ENCODE measurements around the gene FAM83F.

The FAM83F gene

GRCh38 chr22:39979048-39979447 lies 15.7 kb upstream of the FAM83F start:
- H3K9me2 ChIP-seq (replicated peaks; ENCODE audit: insufficient read depth, low read length): no peaks in the 10 kb centered on the region
- H3K27ac ChIP-seq (ENCODE audit: low read depth, low read length): no peak overlapping the region
- no peaks in the 10 kb centered on the region for H3K36me3 ChIP-seq (ENCODE audit: low read length)
- no peaks in the 10 kb centered on the region for H3K79me2 ChIP-seq (ENCODE audit: insufficient read depth, low read length)
- H3K27me3 ChIP-seq (ENCODE audit: low read length): no peaks in the 10 kb centered on the region
- no peaks in the 10 kb centered on the region for H4K20me1 ChIP-seq (ENCODE audit: low read depth, low read length)
- no peaks in the 10 kb centered on the region for H3K9me3 ChIP-seq (ENCODE audit: insufficient read depth, low read length)
- no peak overlapping the region for H3K4me3 ChIP-seq (ENCODE audit: insufficient read depth, low read length, poor library complexity, severe bottlenecking)
- no peak overlapping the region for H3K9ac ChIP-seq (ENCODE audit: low read length)
- H3F3A ChIP-seq (ENCODE audit: insufficient read depth): no peaks in the 10 kb centered on the region
- no peak overlapping the region for H3K4me2 ChIP-seq (ENCODE audit: low read depth, low read length, poor library complexity, severe bottlenecking)
- H2AFZ ChIP-seq (ENCODE audit: low read depth, low read length, severe bottlenecking): no peak overlapping the region
- TF ChIP-seq EZH2phosphoT487 (conservative IDR thresholded peaks at IDR 0.05; ENCODE audit: low read length) (no peak), CTCF (IDR thresholded peaks at IDR 0.05; ENCODE audit: insufficient read depth, low read length, poor library complexity, severe bottlenecking) (no peak)

DNA sequence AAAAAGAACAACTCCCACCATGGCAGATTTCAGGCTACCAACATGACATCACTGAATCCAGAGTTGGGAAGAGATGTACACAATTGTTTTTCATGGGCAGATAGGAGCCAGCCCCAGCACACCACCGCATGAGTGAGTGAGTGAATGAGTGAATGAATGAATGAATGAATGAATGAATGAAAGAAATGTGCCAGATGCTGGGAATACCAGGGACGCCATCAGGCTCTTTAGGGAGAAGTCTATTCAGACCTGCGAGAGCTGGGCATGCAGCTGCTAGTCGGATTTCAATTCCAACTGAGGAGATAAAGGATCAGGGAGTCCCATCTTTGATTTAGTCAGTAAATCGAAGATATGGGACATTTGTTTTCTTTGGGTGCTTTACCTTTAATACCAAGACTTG lies 15.3 kb upstream of the FAM83F start:
- no peaks in the 10 kb centered on the region for H3K9me3 ChIP-seq (ENCODE audit: insufficient read depth, low read length)
- H3K4me3 ChIP-seq (ENCODE audit: insufficient read depth, low read length, poor library complexity, severe bottlenecking): no peak overlapping the region
- no peaks in the 10 kb centered on the region for H3K27me3 ChIP-seq (ENCODE audit: low read length)
- H3K9ac ChIP-seq (ENCODE audit: low read length): no peak overlapping the region
- H2AFZ ChIP-seq (ENCODE audit: low read depth, low read length, severe bottlenecking): no peak overlapping the region
- TF ChIP-seq CTCF (IDR thresholded peaks at IDR 0.05; ENCODE audit: insufficient read depth, low read length, poor library complexity, severe bottlenecking): no peak
- no peak for TF ChIP-seq EZH2phosphoT487 (conservative IDR thresholded peaks at IDR 0.05; ENCODE audit: low read length)
- no peak overlapping the region for H3K4me2 ChIP-seq (ENCODE audit: low read depth, low read length, poor library complexity, severe bottlenecking)
- H3K36me3 ChIP-seq (ENCODE audit: low read length): no peaks in the 10 kb centered on the region
- no peak overlapping the region for H3K27ac ChIP-seq (ENCODE audit: low read depth, low read length)
- no peaks in the 10 kb centered on the region for H4K20me1 ChIP-seq (ENCODE audit: low read depth, low read length)
- H3K79me2 ChIP-seq (ENCODE audit: insufficient read depth, low read length): no peaks in the 10 kb centered on the region
- no peaks in the 10 kb centered on the region for H3F3A ChIP-seq (ENCODE audit: insufficient read depth)
- no peaks in the 10 kb centered on the region for H3K9me2 ChIP-seq (replicated peaks; ENCODE audit: insufficient read depth, low read length)

GRCh38 chr22:39980596-39980995 lies 14.2 kb upstream of the FAM83F start:
- Histone ChIP-seq H2AFZ (ENCODE audit: low read depth, low read length, severe bottlenecking) (no peak overlapping the region), H3F3A (ENCODE audit: insufficient read depth) (no peaks in the 10 kb centered on the region), H3K27ac (ENCODE audit: low read depth, low read length) (no peak overlapping the region), H3K9ac (ENCODE audit: low read length) (no peak overlapping the region), H3K4me3 (ENCODE audit: insufficient read depth, low read length, poor library complexity, severe bottlenecking) (no peak overlapping the region), H4K20me1 (ENCODE audit: low read depth, low read length) (no peaks in the 10 kb centered on the region), H3K9me3 (ENCODE audit: insufficient read depth, low read length) (no peaks in the 10 kb centered on the region), H3K27me3 (ENCODE audit: low read length) (no peaks in the 10 kb centered on the region), H3K79me2 (ENCODE audit: insufficient read depth, low read length) (no peaks in the 10 kb centered on the region), H3K9me2 (replicated peaks; ENCODE audit: insufficient read depth, low read length) (no peaks in the 10 kb centered on the region), H3K4me2 (ENCODE audit: low read depth, low read length, poor library complexity, severe bottlenecking) (no peak overlapping the region), H3K36me3 (ENCODE audit: low read length) (no peaks in the 10 kb centered on the region)
- TF ChIP-seq CTCF (IDR thresholded peaks at IDR 0.05; ENCODE audit: insufficient read depth, low read length, poor library complexity, severe bottlenecking) (no peak), EZH2phosphoT487 (conservative IDR thresholded peaks at IDR 0.05; ENCODE audit: low read length) (no peak)

GRCh38 chr22:39983346-39983745 lies 11.4 kb upstream of the FAM83F start:
- TF ChIP-seq EZH2phosphoT487 (conservative IDR thresholded peaks at IDR 0.05; ENCODE audit: low read length) (no peak), CTCF (IDR thresholded peaks at IDR 0.05; ENCODE audit: insufficient read depth, low read length, poor library complexity, severe bottlenecking) (no peak)
- H4K20me1 ChIP-seq (ENCODE audit: low read depth, low read length): no peaks in the 10 kb centered on the region
- no peak overlapping the region for H3K9ac ChIP-seq (ENCODE audit: low read length)
- H3F3A ChIP-seq (ENCODE audit: insufficient read depth): no peaks in the 10 kb centered on the region
- H3K27ac ChIP-seq (ENCODE audit: low read depth, low read length): no peak overlapping the region
- no peak overlapping the region for H3K4me3 ChIP-seq (ENCODE audit: insufficient read depth, low read length, poor library complexity, severe bottlenecking)
- H3K79me2 ChIP-seq (ENCODE audit: insufficient read depth, low read length): no peaks in the 10 kb centered on the region
- H3K27me3 ChIP-seq (ENCODE audit: low read length): no peaks in the 10 kb centered on the region
- H3K4me2 ChIP-seq (ENCODE audit: low read depth, low read length, poor library complexity, severe bottlenecking): no peak overlapping the region
- no peaks in the 10 kb centered on the region for H3K9me2 ChIP-seq (replicated peaks; ENCODE audit: insufficient read depth, low read length)
- no peak overlapping the region for H2AFZ ChIP-seq (ENCODE audit: low read depth, low read length, severe bottlenecking)
- no peaks in the 10 kb centered on the region for H3K36me3 ChIP-seq (ENCODE audit: low read length)
- no peaks in the 10 kb centered on the region for H3K9me3 ChIP-seq (ENCODE audit: insufficient read depth, low read length)
